Stimulated activated CD4-positive, alpha-beta T cell treated with anti-CD3 and anti-CD28 coated beads, Interleukin-2, amount 100 ng/mL, for 48 hours (primary cell): ENCODE data around the gene GSAP.
"Not testable (repeated sequence)": the region's sequence is repeated elsewhere in the genome, so short reads cannot be mapped to it uniquely, and the experiment has no call there.

Experiments
- DNase-seq, 2 donors: peaks; one replicate each; pipeline ENCODE4 v3.0.0-alpha.2; 2020

Gene GSAP

GRCh38 chr7:77353407-77353721, 62.8 kb downstream of the GSAP start:
- no peak for DNase-seq

GRCh38 chr7:77352665-77353406, 63.3 kb downstream of the GSAP start:
- DNase-seq: no peak

GRCh38 chr7:77351539-77352004, 64.6 kb downstream of the GSAP start:
- DNase-seq: peak; percentile 24 to 30

GRCh38 chr7:77349141-77349540, 67.0 kb downstream of the GSAP start:
- no peak for DNase-seq

GRCh38 chr7:77348371-77348813, 67.8 kb downstream of the GSAP start:
- no peak for DNase-seq

- no peak for DNase-seq
These were observed 69.7 kb downstream of the GSAP start for GRCh38 chr7:77346441-77346840.

- DNase-seq: not testable (repeated sequence)
These were observed 70.7 kb downstream of the GSAP start for GRCh38 chr7:77345426-77345825.

- DNase-seq: no peak
These were observed 76.4 kb downstream of the GSAP start for GRCh38 chr7:77339726-77340125.

- no peak for DNase-seq
These were observed 77.1 kb downstream of the GSAP start for GRCh38 chr7:77338883-77339629.

GRCh38 chr7:77338260-77338659, 77.9 kb downstream of the GSAP start:
- DNase-seq: no peak

- DNase-seq: no peak
These were observed 78.6 kb downstream of the GSAP start for GRCh38 chr7:77337456-77337990.

GRCh38 chr7:77335581-77335980, 80.6 kb downstream of the GSAP start:
- DNase-seq: no peak

- not testable (repeated sequence) for DNase-seq
These were observed 82.1 kb downstream of the GSAP start for GRCh38 chr7:77334039-77334438.

- DNase-seq: peak; percentile 44 to 48
These were observed 84.0 kb downstream of the GSAP start for GRCh38 chr7:77331938-77332695.

- DNase-seq: no peak
These were observed 85.8 kb downstream of the GSAP start for GRCh38 chr7:77330169-77330882.

GRCh38 chr7:77329466-77330168, 86.5 kb downstream of the GSAP start:
- no peak for DNase-seq

- DNase-seq: no peak
These were observed 87.5 kb downstream of the GSAP start for GRCh38 chr7:77328669-77329068.

- DNase-seq: no peak
These were observed 88.1 kb downstream of the GSAP start for GRCh38 chr7:77327932-77328628.

- no peak for DNase-seq
These were observed 88.8 kb downstream of the GSAP start for GRCh38 chr7:77327067-77327931.

GRCh38 chr7:77326131-77326530, 90.0 kb downstream of the GSAP start:
- DNase-seq: no peak
